Neural cell (in vitro differentiated cells): ENCODE measurements around the gene FUT6. TPM values are rescaled to one million over a fixed set of nuclear protein-coding genes. Genes with fewer than 3 reads are reported as not detected.

ENCODE experiments used
- H2AFZ ChIP-seq: fragments of 200-600, 300-800 bp; sonication (generic), shearing (Covaris generic); 2 replicates; pipeline ENCODE4 v1.6.0; 2014; ENCODE audit warnings: low read depth, mild to moderate bottlenecking, antibody characterized with exemption, low read length, moderate library complexity
- H3F3A ChIP-seq: fragments of 200-600 bp; shearing (Covaris generic); 2 replicates; pipeline ENCODE4 v1.6.1; 2016; ENCODE audit warnings: mild to moderate bottlenecking, moderate library complexity, mixed read lengths, antibody characterized with exemption, low read length; ENCODE audit not compliant: insufficient read depth, poor library complexity, severe bottlenecking
- H3K27ac ChIP-seq: fragments of 200-600, 300-800 bp; sonication (generic), shearing (Covaris generic); 2 replicates; pipeline ENCODE4 v1.5.1; 2014; ENCODE audit warnings: mild to moderate bottlenecking, low read length, moderate library complexity
- H3K27me3 ChIP-seq: fragments of 300-800, 200-600 bp; sonication (generic), shearing (Covaris generic); 2 replicates; pipeline ENCODE4 v1.6.0; 2014; ENCODE audit warnings: mild to moderate bottlenecking, low read depth, low read length, moderate library complexity; ENCODE audit not compliant: insufficient read depth
- H3K36me3 ChIP-seq: fragments of 300-800, 200-600 bp; sonication (generic), shearing (Covaris generic); 2 replicates; pipeline ENCODE4 v1.5.1; 2014; ENCODE audit warnings: mild to moderate bottlenecking, antibody characterized with exemption, low read length, moderate library complexity; ENCODE audit not compliant: insufficient read depth
- H3K4me2 ChIP-seq: fragments of 300-800, 200-600 bp; sonication (generic), shearing (Covaris generic); 2 replicates; pipeline ENCODE4 v1.6.0; 2014; ENCODE audit warnings: mild to moderate bottlenecking, low read length
- H3K4me3 ChIP-seq: fragments of 300-800, 200-600 bp; sonication (generic), shearing (Covaris generic); 2 replicates; pipeline ENCODE4 v1.5.1; 2014; ENCODE audit warnings: mild to moderate bottlenecking, low read length, moderate library complexity
- H3K79me2 ChIP-seq: fragments of 200-600 bp; shearing (Covaris generic); replicated peaks from 2 replicates; pipeline ENCODE4 v1.6.0; 2014; ENCODE audit warnings: mild to moderate bottlenecking, low read length, moderate library complexity; ENCODE audit not compliant: insufficient read depth
- H3K9ac ChIP-seq: fragments of 300-800, 200-600 bp; sonication (generic), shearing (Covaris generic); 2 replicates; pipeline ENCODE4 v1.6.1; 2016; ENCODE audit warnings: mild to moderate bottlenecking, low read length, mixed read lengths
- H3K9me2 ChIP-seq: fragments of 200-600 bp; shearing (Covaris generic); 2 replicates; pipeline ENCODE4 v1.6.1; 2016; ENCODE audit warnings: mild to moderate bottlenecking, low read length, mixed read lengths; ENCODE audit not compliant: insufficient read depth
- H3K9me3 ChIP-seq: fragments of 200-600, 300-800 bp; sonication (generic), shearing (Covaris generic); 2 replicates; pipeline ENCODE4 v1.6.1; 2016; ENCODE audit warnings: mild to moderate bottlenecking, mixed run types, low read length, moderate library complexity, mixed read lengths
- H4K20me1 ChIP-seq: fragments of 200-600 bp; shearing (Covaris generic); 2 replicates; pipeline ENCODE4 v1.6.1; 2016; ENCODE audit warnings: mild to moderate bottlenecking, mixed run types; ENCODE audit not compliant: insufficient read depth
- CTCF ChIP-seq: fragments of 450-650 bp; IDR thresholded peaks from 2 replicates; pipeline ENCODE4 v1.5.1; 2014; ENCODE audit warnings: antibody characterized with exemption, mild to moderate bottlenecking, moderate library complexity; ENCODE audit not compliant: poor library complexity, severe bottlenecking
- EP300 ChIP-seq: fragments of 450-650 bp; conservative IDR thresholded peaks from 2 replicates; pipeline ENCODE4 v1.6.1; 2014; ENCODE audit warnings: antibody characterized with exemption, mild to moderate bottlenecking, moderate library complexity; ENCODE audit not compliant: poor library complexity, severe bottlenecking
- EZH2 ChIP-seq: fragments of 200-600, 300-800 bp; shearing (Covaris generic), sonication (generic); IDR thresholded peaks from 2 replicates; pipeline ENCODE4 v1.6.1; 2014; ENCODE audit warnings: antibody characterized with exemption, low read length, borderline replicate concordance, mild to moderate bottlenecking; ENCODE audit not compliant: insufficient read depth, poor library complexity, severe bottlenecking
- MXI1 ChIP-seq: fragments of 450-650 bp; conservative IDR thresholded peaks from 2 replicates; pipeline ENCODE4 v1.6.1; 2014; ENCODE audit warnings: antibody characterized with exemption, mild to moderate bottlenecking; ENCODE audit not compliant: poor library complexity, severe bottlenecking
- POLR2AphosphoS5 ChIP-seq: IDR thresholded peaks from 2 replicates; pipeline ENCODE4 v1.6.1; 2012
- RAD21 ChIP-seq: fragments of 450-650 bp; conservative IDR thresholded peaks from 2 replicates; pipeline ENCODE4 v1.6.1; 2014; ENCODE audit warnings: antibody characterized with exemption, mild to moderate bottlenecking, moderate library complexity
- REST ChIP-seq: IDR thresholded peaks from 2 replicates; pipeline ENCODE4 v1.6.1; 2012; ENCODE audit warnings: borderline replicate concordance
- SMC3 ChIP-seq: fragments of 450-650 bp; conservative IDR thresholded peaks from 2 replicates; pipeline ENCODE4 v1.6.1; 2014; ENCODE audit warnings: antibody characterized with exemption, mild to moderate bottlenecking, moderate library complexity; ENCODE audit not compliant: poor library complexity
- polyA plus RNA-seq: library from polyadenylated mRNA; depleted of rRNA; stranded (reverse); fragments of >200 nt; gene quantifications from 2 replicates; pipeline ENCODE4 v1.2.3, GENCODE V29; 2014

The FUT6 gene
- polyA plus RNA-seq, 1 donor from 2014 or later = not detected

GRCh38 chr19:5824751-5825150, 14.8 kb downstream of the FUT6 start:
- no peaks in the 10 kb centered on the region for H3K79me2 ChIP-seq
- no peaks in the 10 kb centered on the region for H3F3A ChIP-seq
- H4K20me1 ChIP-seq = no peaks in the 10 kb centered on the region
- no peaks in the 10 kb centered on the region for H3K27me3 ChIP-seq
- no peak overlapping the region for H3K4me2 ChIP-seq
- no peaks in the 10 kb centered on the region for H3K9me3 ChIP-seq
- H3K27ac ChIP-seq = no peak overlapping the region
- no peak overlapping the region for H2AFZ ChIP-seq
- no peak overlapping the region for H3K4me3 ChIP-seq
- H3K36me3 ChIP-seq = no peaks in the 10 kb centered on the region
- TF ChIP-seq EP300 = no peak
- no peak overlapping the region for H3K9ac ChIP-seq
- no peaks in the 10 kb centered on the region for H3K9me2 ChIP-seq

GRCh38 chr19:5823579-5824281, 15.8 kb downstream of the FUT6 start:
- no peak overlapping the region for H3K4me3 ChIP-seq

More at GRCh38 chr19:5823579-5824281, 15.8 kb downstream of the FUT6 start:
- no peaks in the 10 kb centered on the region for H3K36me3 ChIP-seq
- no peak overlapping the region for H2AFZ ChIP-seq
- no peaks in the 10 kb centered on the region for H3K79me2 ChIP-seq
- no peak for TF ChIP-seq RAD21
- no peak for TF ChIP-seq SMC3
- TF ChIP-seq REST = no peak
- no peak for TF ChIP-seq CTCF
- no peak for TF ChIP-seq MXI1
- no peak for TF ChIP-seq EP300
- TF ChIP-seq POLR2AphosphoS5 = no peak
- no peak for TF ChIP-seq EZH2
- H3K9me2 ChIP-seq = no peaks in the 10 kb centered on the region
- no peaks in the 10 kb centered on the region for H3K9me3 ChIP-seq
- H3K27me3 ChIP-seq = no peaks in the 10 kb centered on the region
- no peaks in the 10 kb centered on the region for H3F3A ChIP-seq
- H3K27ac ChIP-seq = no peak overlapping the region
- no peaks in the 10 kb centered on the region for H4K20me1 ChIP-seq
- H3K9ac ChIP-seq = no peak overlapping the region
- H3K4me2 ChIP-seq = no peak overlapping the region
